ENCODE data around the gene STAT2. TPM values are rescaled to one million over a fixed set of nuclear protein-coding genes. Genes with fewer than 3 reads are reported as not detected.

Gene STAT2
- total and polyA plus RNA-seq, 2 of the 13 experiments (the other 11 are each of a cell fraction or from before 2014, with no cell fraction given) = 43.5 to 84.6 TPM

DNA sequence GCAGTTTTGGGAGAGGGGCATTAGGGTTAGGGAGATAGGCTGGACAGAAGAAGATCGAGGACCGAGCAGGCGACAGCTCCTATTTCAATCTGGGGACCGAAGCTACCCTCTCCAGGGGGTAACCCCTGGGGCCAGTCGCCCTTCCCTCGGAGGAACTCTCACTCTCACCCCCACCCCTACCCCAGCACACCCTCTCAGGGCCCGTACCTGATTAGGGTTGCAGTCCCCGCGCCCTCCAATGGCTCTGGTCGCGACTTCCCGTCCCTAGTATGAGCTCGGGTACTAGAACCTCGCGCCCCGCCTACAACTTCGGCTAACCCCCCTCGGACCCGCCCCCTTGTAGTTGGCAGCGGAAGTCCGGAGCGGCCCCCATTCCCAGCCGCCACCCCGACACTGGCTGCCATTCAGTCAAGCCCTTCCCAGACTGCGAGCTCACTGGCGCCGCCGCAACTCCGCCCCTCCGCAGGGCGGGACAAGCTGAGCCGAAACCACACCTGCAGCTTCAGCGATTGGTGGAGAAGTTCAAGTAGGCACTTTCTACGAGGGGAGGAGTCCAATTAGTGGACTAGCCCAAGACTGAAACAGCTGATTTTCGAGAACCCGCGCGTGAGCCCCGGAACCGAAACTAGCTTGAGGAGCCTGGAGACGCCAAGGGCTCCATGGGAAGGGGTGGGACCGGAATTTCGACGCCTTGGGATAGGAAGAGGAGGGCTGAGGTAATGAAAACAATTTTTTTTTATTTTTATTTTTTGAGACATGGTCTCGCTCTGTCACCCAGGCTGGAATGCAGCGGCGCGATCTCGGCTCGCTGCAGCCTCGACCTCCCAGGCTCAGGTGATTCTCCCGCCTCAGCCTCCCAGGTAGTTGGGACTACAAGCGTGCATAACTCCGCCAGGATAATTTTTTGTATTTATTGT is at the start of gene STAT2 (continued):
- TF ChIP-seq ZFP91 (CRISPR knock-in tag; IDR thresholded peaks at IDR 0.05; ENCODE audit: borderline replicate concordance) (peak; percentile 71; the same call in 1 of the 2 replicates), ZSCAN25 (CRISPR knock-in tag; IDR thresholded peaks at IDR 0.05) (no peak), MAFK (conservative IDR thresholded peaks at IDR 0.05 in 1 of 2, IDR thresholded peaks at IDR 0.05 in 1 of 2; ENCODE audit: low read length in 2 of 2) (peak; percentile 24; a peak in 2 of 4 replicates), ZNF282 (IDR thresholded peaks at IDR 0.05; ENCODE audit: partially characterized antibody) (no peak), NFYB (CRISPR knock-in tag; IDR thresholded peaks at IDR 0.05) (peak; percentile 89), TGIF2 (CRISPR knock-in tag; IDR thresholded peaks at IDR 0.05) (peak; percentile 90), KLF16 (CRISPR knock-in tag; IDR thresholded peaks at IDR 0.05) (peak in 1 of 2 experiments; percentile 43; a peak in 1 of 4 replicates), UBTF (CRISPR knock-in tag; IDR thresholded peaks at IDR 0.05) (peak; percentile 62; the same call in 1 of the 2 replicates), HNF1A (IDR thresholded peaks at IDR 0.05; ENCODE audit: low read depth) (no peak), HNF1A (CRISPR knock-in tag; IDR thresholded peaks at IDR 0.05; ENCODE audit: borderline replicate concordance) (no peak; the same call in 1 of the 2 replicates), ZNF260 (CRISPR knock-in tag; IDR thresholded peaks at IDR 0.05; ENCODE audit: borderline replicate concordance, low read depth) (no peak), TIGD3 (CRISPR knock-in tag; IDR thresholded peaks at IDR 0.05; ENCODE audit: borderline replicate concordance) (no peak), MLX (CRISPR knock-in tag; IDR thresholded peaks at IDR 0.05) (peak; percentile 7; the same call in 1 of the 2 replicates), MXD4 (CRISPR knock-in tag; IDR thresholded peaks at IDR 0.05) (no peak), ZNF180 (CRISPR knock-in tag; IDR thresholded peaks at IDR 0.05; ENCODE audit: borderline replicate concordance, low read depth) (no peak), BHLHE40 (IDR thresholded peaks at IDR 0.05; ENCODE audit: low read length) (peak; percentile 63), KDM5A (IDR thresholded peaks at IDR 0.05; ENCODE audit: borderline replicate concordance, low read length) (no peak; the same call in 1 of the 2 replicates), ADNP (CRISPR knock-in tag; IDR thresholded peaks at IDR 0.05) (no peak)
